AG09319 (cell line): Measurements from ENCODE around the gene SHC3.

Experiments used
- DNase-seq: peaks from one replicate; pipeline ENCODE4 v3.0.0-alpha.2; 2010; ENCODE audit warnings: low read depth; ENCODE audit errors: extremely low read depth
- TF ChIP-seq, protein P1 (sequence below): IDR thresholded peaks from 2 replicates; pipeline ENCODE4 v1.5.1; 2011; ENCODE audit warnings: low read depth, mild to moderate bottlenecking, inconsistent platforms, low read length, moderate library complexity

SHC3 gene

DNA sequence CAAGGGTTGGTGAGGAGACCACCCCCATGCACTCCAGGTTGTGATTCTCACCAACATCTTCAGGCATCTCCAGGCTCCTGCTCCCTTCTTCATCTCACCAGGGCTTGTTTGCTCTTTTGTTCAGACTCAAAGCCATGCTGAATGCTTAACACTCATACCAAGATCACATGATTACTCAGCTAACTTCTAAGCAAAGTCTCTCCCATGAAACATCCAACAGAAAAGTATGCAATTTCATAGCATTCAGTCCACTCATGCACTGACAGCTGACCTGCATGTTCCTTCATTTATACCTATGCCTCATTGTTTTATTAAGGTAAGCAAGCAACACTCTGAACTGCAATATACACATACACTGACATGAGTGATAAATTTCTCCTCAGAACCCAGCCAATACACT, 69.0 kb downstream of the SHC3 start:
- no peak for DNase-seq
- TF ChIP-seq, protein P1, sequence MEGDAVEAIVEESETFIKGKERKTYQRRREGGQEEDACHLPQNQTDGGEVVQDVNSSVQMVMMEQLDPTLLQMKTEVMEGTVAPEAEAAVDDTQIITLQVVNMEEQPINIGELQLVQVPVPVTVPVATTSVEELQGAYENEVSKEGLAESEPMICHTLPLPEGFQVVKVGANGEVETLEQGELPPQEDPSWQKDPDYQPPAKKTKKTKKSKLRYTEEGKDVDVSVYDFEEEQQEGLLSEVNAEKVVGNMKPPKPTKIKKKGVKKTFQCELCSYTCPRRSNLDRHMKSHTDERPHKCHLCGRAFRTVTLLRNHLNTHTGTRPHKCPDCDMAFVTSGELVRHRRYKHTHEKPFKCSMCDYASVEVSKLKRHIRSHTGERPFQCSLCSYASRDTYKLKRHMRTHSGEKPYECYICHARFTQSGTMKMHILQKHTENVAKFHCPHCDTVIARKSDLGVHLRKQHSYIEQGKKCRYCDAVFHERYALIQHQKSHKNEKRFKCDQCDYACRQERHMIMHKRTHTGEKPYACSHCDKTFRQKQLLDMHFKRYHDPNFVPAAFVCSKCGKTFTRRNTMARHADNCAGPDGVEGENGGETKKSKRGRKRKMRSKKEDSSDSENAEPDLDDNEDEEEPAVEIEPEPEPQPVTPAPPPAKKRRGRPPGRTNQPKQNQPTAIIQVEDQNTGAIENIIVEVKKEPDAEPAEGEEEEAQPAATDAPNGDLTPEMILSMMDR = no peak

DNA sequence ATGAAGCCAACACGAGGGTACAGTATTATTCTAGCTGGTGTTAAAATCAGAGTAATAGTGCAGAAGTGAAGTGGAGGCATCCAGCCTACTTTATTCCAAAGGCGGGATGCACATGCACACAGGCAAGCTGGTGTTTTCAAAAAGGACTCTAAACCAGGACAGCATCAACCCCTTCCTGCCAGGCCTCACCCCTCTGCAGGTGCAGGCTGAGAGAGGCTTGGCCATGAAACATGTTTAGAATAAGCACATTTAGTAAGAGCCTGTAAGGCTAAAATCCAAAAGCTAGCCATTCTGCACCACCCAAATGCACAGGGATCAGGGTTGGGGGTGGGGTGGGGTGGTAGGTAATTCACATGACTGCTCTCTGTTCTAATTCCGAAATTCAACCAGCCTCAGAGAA, 71.2 kb downstream of the SHC3 start:
- TF ChIP-seq, protein P1 = no peak
- no peak for DNase-seq

DNA sequence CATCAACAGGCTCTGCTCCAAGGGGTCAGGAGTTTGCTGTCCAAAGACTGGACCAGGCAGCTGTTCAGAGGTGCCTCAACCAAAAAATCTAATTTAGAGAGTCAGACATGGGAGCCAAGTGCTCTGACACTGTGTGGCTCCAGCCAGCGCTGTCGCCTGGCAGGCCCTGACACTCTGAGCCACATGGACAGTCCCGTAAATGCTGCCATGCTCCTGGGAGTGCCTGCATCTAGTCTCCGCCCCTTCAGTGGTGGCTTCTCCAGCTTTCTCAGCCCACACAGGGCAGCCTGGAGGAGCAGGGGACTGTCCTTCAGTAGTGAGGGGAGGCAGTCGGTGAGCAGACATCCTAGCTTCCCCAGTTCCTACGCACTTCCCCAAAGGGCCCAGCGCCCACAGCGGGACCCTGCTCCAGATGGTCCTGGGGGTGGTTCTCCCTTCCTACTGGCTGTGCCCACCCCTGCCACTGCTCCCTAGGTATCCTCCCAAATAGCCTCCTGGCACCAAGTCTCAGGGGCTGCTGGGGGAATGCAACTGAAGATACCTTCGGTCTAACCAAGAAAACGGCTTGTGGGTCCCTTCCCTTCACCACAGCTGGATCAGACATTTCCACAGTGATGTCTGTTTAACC, 72.3 kb downstream of the SHC3 start:
- TF ChIP-seq, protein P1 = no peak
- DNase-seq = no peak

DNA sequence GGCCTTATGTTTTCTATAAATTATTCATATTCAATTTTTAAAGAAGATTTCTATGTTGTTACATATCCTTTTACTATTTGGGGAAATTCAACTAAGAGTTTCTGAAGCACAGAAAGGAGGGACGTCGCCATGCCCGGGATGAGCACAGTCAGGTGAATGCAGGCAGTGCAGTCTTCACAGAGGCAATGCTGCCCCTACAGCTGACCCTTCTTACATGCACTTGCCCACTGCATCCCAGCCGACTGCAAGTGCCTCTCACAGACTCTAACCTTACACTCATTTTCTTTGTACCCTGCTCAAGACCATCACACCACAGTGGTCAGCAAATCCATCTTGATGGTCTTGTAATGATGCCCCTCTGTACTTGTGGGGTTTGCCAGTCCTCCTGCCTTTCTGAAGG, 73.8 kb downstream of the SHC3 start:
- TF ChIP-seq, protein P1 = no peak
- no peak for DNase-seq

DNA sequence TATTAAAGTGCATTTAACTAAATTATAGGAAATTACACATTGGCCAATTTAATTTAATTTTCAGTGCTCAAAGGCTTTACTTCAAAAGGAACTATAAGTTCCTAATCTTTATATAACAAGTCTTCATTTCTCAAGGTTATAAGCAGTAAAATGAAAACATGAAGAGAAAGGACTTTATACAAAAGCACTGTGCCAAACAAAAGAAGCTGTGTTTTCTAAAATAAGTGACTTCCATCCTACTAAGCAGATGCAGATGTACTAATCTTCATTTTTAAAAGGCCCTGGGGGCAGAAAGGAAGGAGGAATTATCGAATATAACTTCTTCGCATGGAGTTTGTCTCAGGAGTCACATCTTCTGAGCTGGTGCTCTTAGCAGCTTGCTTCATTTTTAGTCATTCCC, 81.4 kb downstream of the SHC3 start:
- DNase-seq = no peak
- TF ChIP-seq, protein P1 = no peak

DNA sequence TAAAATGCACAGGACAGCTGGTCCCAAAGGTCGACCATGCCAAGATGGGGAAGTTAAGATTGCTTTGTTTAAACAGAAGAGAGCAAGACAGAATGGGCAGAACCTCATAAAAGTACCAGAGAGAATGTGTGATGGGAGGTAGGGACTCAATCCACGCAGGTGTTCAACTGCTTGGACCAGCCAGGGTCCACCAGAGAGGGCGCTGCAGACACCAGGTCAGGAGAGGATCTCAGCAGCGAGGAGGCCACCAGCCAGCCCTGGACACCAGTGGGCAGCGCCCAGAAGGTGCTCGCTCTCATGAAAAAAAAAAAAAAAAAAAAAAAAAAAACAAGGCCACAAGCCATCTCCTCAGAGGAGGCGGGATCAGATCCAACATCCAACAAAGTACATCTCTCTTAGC, 81.8 kb downstream of the SHC3 start:
- no peak for DNase-seq
- TF ChIP-seq, protein P1 = no peak; the same call in none of the 2 replicates

DNA sequence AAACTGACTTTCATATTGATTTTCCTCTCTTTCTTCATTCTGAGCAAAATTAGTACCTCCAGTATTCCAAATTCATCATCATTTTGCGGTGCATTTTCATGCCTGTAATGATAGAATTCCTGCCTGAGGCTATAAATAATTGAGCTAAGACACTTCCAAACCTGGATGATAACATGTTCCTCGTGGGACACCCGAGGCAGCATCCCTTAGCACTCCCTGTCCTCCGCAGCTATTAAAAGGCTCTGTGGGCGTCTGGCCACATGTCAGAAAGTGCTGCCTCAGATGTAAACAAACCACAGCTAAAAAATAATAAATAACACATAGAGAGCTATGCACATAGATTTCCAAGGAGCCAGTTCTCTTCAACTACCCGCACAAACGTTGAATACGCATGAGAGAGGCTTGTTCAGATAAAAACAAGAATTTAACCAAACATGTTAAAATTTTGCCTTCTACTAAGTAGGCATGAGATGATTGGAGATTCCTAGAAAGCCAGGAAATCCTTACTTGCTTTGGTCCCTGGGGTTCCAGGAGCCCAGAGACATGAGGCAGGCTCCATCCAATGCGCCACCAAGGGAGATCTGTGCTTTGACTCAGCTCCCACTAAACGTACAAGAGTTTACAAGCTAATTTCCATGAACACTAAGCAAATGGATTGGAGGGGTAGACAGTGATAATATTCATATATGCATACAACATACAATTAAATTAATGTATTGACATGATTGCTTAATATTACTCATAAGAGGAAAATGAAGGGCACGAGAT, 82.7 kb downstream of the SHC3 start:
- TF ChIP-seq, protein P1 = no peak
- DNase-seq = no peak
